NCI-H510A (cell line): Measurements from ENCODE around the gene WDR46.
"Not testable (repeated sequence)": the region's sequence is repeated elsewhere in the genome, so short reads cannot be mapped to it uniquely, and the experiment has no call there.

ENCODE experiments used
- DNase-seq: peaks from one replicate; lab custom pipeline; 2025; lab: John Stamatoyannopoulos, UW

Gene WDR46

GRCh38 chr6:33288141-33288920 is 708 bp downstream of the WDR46 start:
- DNase-seq: no peak

GRCh38 chr6:33286946-33287914 is 1.8 kb downstream of the WDR46 start:
- no peak for DNase-seq

- not testable (repeated sequence) for DNase-seq
Measured at GRCh38 chr6:33285214-33285613, 3.8 kb downstream of the WDR46 start.

GRCh38 chr6:33280539-33280938 is 8.5 kb downstream of the WDR46 start:
- no peak for DNase-seq

- DNase-seq: peak; percentile 85
Measured at GRCh38 chr6:33279971-33280511, 9.0 kb downstream of the WDR46 start.

DNA sequence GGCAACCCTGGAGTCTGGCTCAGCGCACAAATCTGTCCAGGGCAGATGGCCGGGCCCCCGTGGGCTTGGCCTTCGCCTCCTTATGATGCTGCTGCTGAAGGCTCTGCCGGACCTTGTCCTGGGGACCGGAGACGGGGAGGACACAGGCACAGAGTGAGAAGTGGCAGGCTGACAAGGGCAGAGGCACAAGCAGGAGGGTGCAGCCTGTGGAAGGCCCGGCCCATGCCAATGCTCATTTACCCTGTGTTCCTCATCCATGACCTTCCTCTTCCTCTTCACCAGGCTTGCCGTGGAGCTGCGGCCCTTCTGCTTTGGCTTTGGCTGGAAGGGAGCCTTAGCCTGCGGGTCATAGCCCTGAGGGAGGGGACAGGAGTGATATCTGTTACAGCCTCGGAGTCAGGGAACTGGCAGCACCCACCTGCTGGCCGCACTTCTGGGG is 9.8 kb downstream of the WDR46 start:
- no peak for DNase-seq

GRCh38 chr6:33278810-33279209 is 10.2 kb downstream of the WDR46 start:
- no peak for DNase-seq

- no peak for DNase-seq
Measured at GRCh38 chr6:33278392-33278741, 10.7 kb downstream of the WDR46 start.

GRCh38 chr6:33277663-33278391 is 11.2 kb downstream of the WDR46 start:
- no peak for DNase-seq

DNA sequence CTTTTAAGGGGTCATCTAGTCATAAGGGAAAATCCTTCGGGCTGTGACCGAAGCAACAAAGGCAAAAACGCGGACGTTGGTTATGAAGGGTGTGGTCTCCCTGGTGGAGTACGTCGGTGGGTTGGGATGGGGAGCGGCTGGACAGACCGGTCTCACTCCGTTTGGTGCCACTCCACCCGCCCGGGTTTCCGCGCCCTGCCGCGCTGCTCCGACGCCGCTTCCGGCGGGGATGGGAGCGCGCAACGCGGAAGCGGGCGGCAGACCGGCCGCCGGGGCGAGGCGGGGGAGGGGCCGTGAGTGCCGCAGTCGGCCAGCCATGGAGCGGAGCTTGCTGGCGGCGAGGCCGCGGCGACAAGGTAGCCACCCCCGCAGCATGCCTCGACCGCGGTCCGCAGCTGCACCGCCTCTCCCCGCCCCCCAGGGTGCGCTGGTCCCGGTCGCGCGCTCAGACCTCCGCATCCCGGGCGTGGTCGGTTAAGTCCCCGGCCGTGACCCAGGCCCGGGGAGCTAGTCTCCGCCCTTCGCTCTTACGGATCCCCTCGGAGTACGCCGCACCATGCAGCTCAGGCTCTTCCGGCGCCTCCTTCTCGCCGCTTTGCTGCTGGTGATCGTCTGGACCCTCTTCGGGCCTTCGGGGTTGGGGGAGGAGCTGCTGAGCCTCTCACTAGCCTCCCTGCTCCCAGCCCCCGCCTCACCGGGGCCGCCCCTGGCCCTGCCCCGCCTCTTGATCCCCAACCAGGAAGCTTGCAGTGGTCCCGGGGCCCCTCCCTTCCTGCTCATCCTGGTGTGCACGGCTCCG is 12.0 kb downstream of the WDR46 start, which contains the start of gene B3GALT4:
TSS of gene B3GALT4 (plus strand) at position 260 of the 799 bp plus-strand sequence. CDS start at position 557, 297 bp downstream.
- peak; percentile 97 for DNase-seq

GRCh38 chr6:33276581-33276863 is 12.5 kb downstream of the WDR46 start:
- DNase-seq: no peak

DNA sequence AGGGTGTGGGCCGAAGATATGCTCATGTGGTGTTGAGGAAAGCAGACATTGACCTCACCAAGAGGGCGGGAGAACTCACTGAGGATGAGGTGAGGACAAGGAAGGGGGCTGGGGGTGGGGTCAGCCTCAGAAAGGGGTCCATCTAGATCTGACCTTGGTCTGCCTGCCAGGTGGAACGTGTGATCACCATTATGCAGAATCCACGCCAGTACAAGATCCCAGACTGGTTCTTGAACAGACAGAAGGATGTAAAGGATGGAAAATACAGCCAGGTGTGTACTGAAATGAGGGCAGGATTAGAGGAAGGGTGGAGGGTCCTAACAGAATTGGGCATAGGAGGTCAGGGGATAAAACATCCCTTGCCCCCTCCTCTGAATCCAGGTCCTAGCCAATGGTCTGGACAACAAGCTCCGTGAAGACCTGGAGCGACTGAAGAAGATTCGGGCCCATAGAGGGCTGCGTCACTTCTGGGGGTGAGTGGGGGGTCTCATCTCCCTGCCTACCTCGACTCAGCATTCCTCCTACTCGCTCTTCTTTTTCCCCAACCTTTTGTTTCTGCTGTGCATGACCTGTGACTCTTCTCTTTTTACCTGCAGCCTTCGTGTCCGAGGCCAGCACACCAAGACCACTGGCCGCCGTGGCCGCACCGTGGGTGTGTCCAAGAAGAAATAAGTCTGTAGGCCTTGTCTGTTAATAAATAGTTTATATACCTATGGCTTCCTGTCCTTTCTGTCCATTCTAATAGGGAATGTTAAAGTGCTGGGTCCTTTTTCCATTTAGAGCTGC is 13.1 kb downstream of the WDR46 start:
- DNase-seq: not testable (repeated sequence)

GRCh38 chr6:33273924-33274902 is 14.8 kb downstream of the WDR46 start:
- DNase-seq: no peak

DNA sequence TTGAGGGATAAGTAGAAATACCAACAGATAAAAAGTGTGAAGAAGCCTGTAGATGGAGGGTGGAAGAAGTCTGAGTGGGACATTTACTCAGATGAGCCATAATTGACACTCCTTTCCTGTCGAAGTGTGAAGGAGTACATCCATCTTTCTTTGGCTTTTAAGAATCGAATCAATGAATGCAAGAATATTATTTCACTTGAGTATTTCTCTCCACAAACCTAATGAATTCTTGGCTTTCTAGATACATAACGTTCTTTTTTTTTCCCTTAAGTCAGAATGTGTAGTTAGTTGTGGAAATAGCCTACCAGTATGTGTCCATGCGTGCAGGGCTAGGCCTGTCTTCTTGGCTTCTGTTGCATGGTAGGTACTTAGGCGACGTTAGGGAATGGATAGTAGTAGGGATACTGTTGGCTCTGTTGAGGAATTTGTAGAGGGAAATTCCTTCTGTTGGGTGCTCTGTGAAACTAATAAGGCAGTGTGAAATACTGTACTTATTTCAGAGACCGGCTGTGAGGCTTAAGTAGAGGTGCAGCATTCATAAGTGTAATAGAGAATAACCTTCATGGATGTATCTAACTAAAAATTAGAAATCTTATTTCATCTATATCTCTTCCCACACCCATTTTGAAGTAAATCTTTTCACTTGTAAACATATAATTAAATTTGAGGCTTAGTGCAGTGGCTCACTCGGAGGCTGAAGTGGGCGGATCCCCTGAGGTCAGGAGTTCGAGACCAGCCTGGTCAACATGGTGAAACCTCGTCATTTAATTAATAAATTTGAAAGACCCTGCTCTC is 15.7 kb downstream of the WDR46 start:
- DNase-seq: no peak

GRCh38 chr6:33272275-33273128 is 16.5 kb downstream of the WDR46 start:
- DNase-seq: no peak

GRCh38 chr6:33271468-33272274 is 17.4 kb downstream of the WDR46 start, which contains the start of the genes RPS18 and VPS52:
TSS of gene RPS18 (plus strand) at chr6:33272075. CDS start at chr6:33272120, 45 bp downstream.
TSS of gene VPS52 (minus strand) at chr6:33271876. CDS start at chr6:33271675, 201 bp downstream.
- DNase-seq: peak; percentile 97
